GM12801 (cell line): ENCODE data around the gene FREM1.

Experiments
- TF ChIP-seq, protein P1 (sequence below): IDR thresholded peaks from one replicate; pipeline ENCODE4 v1.5.1; 2011; ENCODE audit warnings: control low read depth; ENCODE audit not compliant: insufficient read length; ENCODE audit errors: extremely low read depth

The FREM1 gene

DNA sequence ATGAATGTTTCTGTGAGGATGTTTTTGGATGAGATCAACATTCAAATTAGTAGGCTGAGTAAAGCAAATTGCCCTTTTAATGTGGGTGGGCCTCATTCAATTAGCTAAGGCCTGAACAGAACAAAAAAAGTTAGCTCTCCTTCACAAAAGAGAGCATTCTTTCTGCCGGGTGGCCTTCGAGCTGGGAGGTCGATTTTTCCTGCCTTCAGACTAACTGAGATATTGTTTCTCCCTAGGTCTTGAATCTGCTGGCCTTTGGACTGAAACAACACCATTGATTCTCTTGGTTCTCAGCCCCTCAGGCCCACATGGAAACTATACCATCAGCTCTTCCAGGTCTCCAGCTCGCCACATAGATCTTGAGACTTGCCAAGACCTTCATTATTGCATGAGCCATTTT is 29.1 kb upstream of the FREM1 start:
- TF ChIP-seq, protein P1, sequence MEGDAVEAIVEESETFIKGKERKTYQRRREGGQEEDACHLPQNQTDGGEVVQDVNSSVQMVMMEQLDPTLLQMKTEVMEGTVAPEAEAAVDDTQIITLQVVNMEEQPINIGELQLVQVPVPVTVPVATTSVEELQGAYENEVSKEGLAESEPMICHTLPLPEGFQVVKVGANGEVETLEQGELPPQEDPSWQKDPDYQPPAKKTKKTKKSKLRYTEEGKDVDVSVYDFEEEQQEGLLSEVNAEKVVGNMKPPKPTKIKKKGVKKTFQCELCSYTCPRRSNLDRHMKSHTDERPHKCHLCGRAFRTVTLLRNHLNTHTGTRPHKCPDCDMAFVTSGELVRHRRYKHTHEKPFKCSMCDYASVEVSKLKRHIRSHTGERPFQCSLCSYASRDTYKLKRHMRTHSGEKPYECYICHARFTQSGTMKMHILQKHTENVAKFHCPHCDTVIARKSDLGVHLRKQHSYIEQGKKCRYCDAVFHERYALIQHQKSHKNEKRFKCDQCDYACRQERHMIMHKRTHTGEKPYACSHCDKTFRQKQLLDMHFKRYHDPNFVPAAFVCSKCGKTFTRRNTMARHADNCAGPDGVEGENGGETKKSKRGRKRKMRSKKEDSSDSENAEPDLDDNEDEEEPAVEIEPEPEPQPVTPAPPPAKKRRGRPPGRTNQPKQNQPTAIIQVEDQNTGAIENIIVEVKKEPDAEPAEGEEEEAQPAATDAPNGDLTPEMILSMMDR, result no peak

DNA sequence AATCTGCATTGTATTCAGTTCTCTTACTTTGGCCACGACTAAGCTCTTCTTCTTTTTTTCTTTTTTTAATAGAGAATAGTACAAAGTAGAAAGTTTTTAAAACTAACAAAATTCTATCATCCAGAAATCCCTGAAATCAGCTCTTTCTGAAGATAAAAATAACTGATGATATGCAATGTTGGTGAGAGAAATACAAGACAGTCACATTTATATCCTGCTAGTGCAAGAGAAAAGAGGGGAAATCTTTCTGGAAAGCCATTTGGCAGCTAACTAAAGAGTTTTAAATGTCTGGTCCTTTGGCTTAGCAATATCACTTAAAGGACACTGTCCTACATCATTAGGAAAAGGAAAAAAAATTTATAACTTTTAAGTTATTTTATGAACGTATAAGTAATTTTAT is 27.0 kb upstream of the FREM1 start:
- TF ChIP-seq, protein P1, result no peak

DNA sequence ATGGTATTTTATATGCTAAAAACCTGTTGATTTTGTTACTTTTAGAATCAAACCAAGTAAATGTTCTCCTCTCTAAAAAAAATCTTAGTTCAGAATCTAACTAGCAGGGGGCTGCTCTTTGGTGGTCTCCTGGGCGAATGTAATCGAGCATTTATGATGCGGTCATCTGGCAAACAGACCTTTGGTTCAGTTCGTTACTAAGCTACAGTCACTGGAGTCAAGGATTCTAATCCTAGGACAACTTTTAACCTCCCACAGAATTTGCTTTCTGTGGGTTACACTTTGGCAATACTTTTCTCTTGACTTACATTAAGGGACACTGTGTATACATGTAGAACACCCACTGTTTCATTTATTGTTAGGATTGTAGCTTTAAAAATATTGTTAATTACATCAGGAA is 26.3 kb upstream of the FREM1 start:
- TF ChIP-seq, protein P1, result no peak

DNA sequence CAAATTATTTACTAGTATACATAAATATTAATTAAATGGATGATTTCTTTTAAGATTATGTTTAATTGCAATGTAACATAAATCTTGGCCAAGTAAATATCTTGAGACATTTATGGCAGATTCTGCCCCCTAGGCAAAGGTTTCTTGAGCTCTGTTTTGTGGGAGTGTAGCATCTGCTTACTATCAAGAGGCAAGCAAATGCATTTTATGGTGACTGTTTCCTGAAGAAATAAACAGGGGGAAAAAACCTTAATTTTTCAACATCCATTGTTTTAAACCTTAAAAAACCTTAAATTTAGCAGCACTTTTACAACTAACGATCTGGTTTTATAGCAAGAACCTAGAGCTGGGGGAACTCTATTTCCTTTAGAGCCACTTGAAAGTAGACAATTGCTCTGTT is 25.7 kb upstream of the FREM1 start:
- TF ChIP-seq, protein P1, result no peak

DNA sequence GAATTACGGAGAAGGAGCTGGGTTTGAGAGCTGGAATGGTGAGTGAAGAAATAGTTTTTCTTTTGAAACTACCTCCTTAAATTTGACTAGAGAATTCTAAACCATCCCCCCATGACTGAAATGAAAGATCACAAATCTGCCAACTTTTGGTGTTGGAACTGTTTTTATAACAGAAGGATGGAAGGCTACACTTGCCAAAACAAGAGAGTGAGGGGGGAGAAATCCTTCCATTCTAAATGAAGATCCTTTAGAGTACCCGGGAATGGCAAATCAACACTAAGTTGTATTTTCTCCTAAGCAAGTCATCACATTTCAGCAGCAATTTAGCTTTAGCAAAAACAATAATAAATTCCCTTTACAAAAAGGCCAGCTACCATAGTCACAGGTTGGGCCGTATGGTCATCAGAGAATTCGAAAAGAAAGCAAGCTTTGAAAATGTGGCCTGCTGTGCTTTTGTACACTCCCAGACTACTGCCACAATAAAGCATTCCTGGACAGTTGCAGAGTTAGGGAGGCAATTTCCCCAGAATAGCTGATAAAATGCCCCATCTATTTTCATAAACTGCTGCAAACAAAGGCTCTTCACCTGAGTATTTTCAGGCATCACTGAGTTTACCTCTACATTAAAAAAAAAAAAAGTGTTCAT is 25.0 kb upstream of the FREM1 start:
- TF ChIP-seq, protein P1, result no peak

DNA sequence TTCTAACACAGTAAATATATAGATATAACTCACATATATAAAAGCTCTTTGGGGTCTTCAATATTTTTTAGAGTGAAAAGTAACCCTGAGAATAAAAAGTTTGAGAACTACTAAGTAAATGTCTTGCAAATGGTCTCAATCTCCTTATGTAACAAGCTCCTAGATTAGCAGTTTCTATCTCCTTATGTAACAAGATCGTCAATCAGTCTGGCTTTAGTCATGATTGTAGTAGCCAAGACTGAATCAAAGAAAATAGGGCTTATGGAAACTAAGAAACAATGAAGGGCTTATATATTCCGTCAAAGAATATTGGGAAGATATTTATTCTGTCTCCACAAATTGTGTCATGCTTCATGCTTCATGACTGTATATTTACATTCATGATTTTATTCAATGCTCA is 22.4 kb upstream of the FREM1 start:
- TF ChIP-seq, protein P1, result no peak

DNA sequence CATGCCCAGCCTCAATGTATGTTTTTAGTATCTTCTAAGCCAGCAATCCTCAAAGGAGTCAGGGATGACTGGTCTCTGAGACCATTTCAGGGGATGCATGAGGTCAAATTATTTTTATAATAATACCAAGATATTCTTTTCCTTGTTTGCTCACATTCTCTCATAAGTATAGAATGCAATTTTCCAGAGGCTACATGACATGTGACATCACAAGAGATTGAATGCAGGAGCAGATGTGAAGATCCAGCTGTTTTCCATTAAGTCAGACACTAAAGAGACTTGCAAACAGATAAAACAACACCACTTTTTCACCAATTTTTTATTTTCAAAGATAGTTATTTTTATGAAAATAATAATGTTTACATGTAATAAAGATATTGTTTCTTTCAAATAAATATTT is 22.0 kb upstream of the FREM1 start:
- TF ChIP-seq, protein P1, result no peak
